Suppressor macrophage (primary cell): Measurements from ENCODE around the gene SLC66A3.

ENCODE experiments used
- DNase-seq, 4 experiments: peaks; one replicate each; pipeline ENCODE4 v3.0.0-alpha.2; 2020 to 2022

SLC66A3 gene

DNA sequence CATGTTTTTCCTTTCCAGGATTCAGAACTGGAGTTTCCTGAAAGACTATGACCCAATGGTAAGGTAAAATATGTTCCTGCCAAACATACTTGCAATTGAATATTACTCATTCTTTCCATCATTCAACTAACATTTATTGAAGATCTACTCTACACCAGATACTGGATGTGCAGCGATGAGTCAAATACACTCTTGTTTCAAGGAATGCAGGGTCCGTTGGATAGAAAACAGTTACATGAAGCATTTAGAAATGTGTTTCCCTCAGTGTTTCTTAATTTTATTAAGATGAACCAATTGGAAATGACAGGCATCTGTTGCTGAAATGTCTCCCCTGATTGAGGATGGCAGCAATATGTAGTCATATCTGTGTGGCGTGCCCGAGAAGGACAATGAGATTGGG, 14.8 kb upstream of the SLC66A3 start:
- DNase-seq: no peak

DNA sequence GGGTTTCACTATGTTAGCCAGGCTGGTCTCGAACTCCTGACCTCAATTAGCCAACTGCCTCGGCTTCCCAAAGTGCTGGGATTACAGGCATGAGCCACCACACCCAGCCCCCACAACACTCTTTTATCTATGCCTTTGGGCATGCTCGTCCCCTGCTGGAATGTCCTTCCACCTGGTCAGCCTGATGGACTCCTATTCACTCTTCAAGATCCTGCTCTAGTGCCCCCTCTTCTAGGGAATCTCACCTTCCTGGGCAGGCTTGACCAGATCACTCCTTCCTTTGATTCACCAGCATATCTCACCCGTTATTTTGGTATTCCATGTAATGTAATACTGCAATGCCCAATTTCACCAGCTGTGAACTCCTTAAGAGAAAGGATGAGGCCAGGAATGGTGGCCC, 13.9 kb upstream of the SLC66A3 start:
- no peak for DNase-seq

GRCh38 chr2:11142330-11142729, 12.9 kb upstream of the SLC66A3 start:
- DNase-seq: no peak

- no peak for DNase-seq
These were observed 12.3 kb upstream of the SLC66A3 start for GRCh38 chr2:11142987-11143386.

- DNase-seq: no peak
These were observed 11.1 kb upstream of the SLC66A3 start for GRCh38 chr2:11144077-11144737.

DNA sequence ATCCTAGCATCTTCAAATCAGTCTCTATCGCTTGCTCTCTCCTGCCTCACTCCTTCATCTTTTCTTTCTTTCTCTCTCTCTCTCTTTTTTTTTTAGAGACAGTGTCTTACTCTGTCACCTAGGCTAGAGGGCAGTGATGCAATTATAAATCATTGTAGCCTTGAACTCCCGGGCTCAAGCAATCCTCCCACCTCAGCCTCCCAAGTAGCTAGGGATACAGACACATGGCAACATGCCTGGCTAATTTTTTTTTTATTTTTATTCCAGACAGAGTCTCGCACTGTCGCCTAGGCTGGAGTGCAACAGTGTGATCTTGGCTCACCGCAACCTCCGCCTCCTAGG, 10.6 kb upstream of the SLC66A3 start:
- DNase-seq: no peak

GRCh38 chr2:11145350-11145749, 9.9 kb upstream of the SLC66A3 start:
- DNase-seq: peak; percentile 63 to 87 (median 82)

GRCh38 chr2:11146076-11146475, 9.2 kb upstream of the SLC66A3 start:
- DNase-seq: no peak

DNA sequence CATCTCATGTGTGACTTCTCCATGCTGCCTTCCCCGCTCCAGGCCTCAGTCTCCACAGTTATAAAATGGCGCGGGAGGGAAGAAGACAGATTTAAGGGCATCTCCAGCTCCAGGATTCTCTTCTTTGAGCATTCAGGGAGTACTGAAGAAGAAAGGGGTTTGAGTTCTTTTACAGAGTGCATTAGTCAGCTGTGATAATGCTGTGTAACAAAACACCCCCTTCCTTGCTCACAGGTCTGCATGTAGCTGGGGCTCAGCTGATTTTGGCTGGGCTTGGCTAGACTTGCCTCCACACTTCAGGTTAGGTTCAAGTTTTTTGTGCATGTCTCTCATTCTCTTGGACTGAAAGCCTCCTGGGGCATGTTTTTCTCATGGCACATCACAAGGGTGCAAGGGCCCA, 8.0 kb upstream of the SLC66A3 start:
- DNase-seq: no peak

- no peak for DNase-seq
These were observed 2.7 kb upstream of the SLC66A3 start for GRCh38 chr2:11152591-11152990.

- DNase-seq: no peak
These were observed 998 bp upstream of the SLC66A3 start for GRCh38 chr2:11154016-11154922.

DNA sequence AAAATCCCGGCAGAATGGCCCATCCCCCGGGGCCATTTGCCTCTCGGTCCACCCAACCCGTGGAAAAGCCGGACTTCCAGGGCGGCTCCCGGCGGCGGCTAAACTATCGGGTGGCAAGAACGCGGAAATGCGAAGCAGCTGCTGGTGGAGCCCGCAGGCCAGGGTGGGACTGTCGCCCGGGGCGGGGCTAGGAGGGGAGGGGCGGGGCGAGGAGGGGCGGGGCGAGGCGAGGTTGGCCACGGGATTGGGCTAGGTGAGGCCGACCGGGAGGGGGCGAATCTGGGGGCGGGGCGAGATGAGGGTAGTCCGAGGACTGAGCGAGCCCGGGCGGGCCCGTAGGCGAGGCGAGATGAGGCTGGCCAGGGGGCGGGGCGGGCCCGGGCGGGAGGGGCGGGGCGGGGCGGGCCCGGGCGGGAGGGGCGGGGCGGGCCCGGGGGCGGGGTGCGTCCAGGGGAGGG, 315 bp upstream of the SLC66A3 start:
- DNase-seq: peak; percentile 97 to 100 (median 98)

GRCh38 chr2:11156396-11157075, 1.3 kb downstream of the SLC66A3 start:
- DNase-seq: no peak

DNA sequence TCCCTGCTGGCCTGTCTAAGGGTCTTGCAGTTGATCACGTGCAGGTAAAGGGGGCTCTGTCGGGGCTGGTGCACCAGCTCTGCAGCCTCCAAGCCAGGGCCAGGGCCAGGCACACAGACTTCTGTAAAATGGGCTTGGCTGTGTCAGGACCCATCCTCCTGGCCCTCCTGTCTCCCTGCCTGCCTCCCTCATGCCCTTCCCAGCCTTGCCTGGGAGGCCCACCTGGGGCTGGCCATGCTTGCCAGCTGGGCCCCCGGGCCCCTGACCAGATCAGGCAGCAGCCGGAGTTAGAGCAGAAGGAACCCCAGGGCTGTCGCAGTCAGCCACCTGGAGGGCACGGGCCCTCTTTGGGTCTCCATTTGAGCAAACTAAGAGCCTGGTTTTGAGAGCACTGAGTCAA, 2.0 kb downstream of the SLC66A3 start:
- no peak for DNase-seq

DNA sequence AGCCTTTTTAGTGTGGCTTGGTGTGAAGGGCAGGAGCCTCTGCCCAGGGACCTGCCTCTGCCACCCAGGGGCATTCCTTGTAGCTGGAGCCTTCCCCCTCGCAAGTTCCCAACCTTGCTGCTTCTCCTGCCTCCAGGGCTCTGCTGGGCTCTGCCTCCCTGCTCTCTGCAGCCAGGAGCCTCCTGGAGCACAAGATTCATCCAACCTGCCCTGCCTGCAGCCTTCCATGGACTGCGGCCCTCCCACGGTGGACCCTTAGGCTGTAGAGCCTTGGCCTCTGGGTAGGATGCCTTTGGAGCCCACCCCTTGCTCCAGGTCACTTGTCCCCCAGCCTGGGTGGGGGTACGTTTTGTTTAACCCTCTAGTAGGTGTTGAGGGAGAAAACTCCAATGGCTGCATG, 2.5 kb downstream of the SLC66A3 start:
- no peak for DNase-seq

DNA sequence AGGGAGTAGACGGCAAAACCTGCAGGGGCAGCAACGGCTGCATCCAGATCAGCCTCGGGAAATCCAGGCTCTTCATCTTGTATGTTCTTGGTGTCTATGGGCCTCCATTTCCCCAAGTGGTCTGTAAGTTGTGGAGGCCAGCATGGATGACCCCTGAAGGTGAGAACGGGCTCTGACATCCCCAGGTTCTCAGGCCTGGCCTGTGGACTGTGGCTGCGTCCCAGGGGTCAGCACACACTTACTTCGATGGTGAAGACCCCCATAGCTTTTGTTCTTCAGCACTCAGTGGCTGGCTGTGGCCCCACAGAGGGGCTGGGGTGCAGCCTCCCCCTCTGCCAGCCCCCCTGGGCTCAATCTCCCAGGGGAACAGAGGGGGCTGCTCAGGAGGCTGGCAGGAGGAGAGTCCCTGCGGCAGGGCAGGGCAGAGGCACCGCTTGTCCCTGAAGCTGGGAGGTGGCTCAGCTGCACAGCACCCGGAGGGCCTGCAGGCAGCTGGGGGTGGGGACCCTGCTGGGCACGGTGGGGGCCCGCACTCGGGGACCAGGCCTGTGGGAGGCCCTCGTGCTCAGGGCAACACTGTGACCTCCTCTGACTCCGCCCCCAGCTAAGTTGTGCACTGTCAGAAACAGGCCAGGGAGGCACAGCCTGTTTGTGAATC, 3.8 kb downstream of the SLC66A3 start:
- no peak for DNase-seq

- no peak for DNase-seq
These were observed 4.4 kb downstream of the SLC66A3 start for GRCh38 chr2:11159574-11160170.

DNA sequence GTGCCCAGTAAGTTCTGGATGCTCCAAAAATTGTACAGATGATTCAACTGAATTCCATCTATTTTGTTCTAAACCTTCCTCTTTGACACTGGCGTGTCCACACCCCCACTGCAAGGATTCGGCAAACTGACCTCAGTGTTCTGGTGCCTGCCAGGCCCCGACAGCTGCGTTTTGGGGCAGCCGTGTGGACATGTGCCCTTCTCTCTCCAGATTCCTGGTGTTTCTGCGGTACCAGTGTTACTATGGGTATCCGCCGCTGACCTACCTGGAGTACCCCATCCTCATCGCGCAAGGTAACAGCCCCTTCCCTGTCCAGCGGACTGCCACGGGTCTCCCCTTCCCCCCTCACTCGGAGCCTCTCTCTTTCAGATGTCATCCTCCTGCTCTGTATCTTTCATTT, 5.0 kb downstream of the SLC66A3 start:
- no peak for DNase-seq

DNA sequence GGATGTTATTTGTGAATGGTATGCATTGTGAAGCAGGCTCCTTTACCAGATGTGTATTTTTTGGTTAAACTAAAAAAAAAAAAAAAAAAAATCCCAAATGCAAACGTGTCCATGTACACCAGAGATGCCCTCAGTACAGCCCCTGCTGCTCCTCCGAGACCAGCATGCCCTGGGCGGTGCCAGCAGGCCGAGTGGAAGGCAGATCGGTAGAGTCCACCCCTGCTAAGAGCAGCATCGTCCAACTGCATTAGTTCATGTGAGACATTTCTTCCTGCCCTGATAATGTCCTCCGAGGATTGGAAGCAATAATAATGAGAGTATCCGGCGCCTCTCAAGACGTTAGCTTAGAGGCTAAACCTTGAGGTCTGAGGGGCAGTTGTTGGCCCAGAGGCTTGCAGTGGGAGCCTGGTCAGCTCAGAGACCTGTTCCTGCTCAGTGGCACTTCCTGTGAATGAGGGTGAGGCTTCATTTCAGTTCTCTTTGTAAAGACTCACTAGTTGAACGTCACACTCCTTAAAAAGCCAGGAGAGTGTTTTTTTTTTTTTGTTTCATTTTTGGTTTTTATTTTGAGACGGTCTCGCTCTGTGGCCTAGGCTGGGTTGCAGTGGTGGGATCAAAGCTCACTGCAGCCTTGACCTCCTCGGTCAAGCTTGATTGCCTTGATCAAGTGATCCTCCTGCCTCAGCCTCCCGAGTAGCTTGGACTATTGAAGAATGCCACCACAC, 5.6 kb downstream of the SLC66A3 start:
- peak in 3 of 4 experiments; percentile 34 to 45 (median 37) for DNase-seq

GRCh38 chr2:11161747-11162146, 6.5 kb downstream of the SLC66A3 start:
- DNase-seq: no peak

GRCh38 chr2:11163439-11164317, 8.4 kb downstream of the SLC66A3 start:
- no peak for DNase-seq
